Spleen (tissue), 7 donors: ENCODE results near the gene SPEM1.

Source experiments
- CTCF ChIP-seq, 11 experiments: fragments of 200-600 bp in 7 of 11; fragments of 450-650 bp in 4 of 11; sonication (generic) in 4 of 11; IDR thresholded peaks in 8 of 11; conservative IDR thresholded peaks in 3 of 11; 1 replicate in 7 of 11; 2 replicates in 4 of 11; pipeline versions ENCODE4 v1.4.0 to v1.8.0; 2016 to 2021; ENCODE audit warnings: antibody characterized with exemption in 11 of 11, inconsistent platforms in 4 of 11, mild to moderate bottlenecking in 1 of 11
- POLR2AphosphoS5 ChIP-seq, 3 donors: sonication (generic); formaldehyde crosslinking; IDR thresholded peaks; one replicate each; pipeline ENCODE4 v1.5.1; 2017; ENCODE audit warnings: antibody characterized with exemption in 3 of 3
- donor health status: DM: no; HTN: no; CAD: no; lungs with moderate emphysema.
- donor health status: DM: no; HTN: no; CAD: no.
- donor health status: DM: no; HTN: no; CAD: no.

GRCh38 chr17:7421186-7421585 is 1.1 kb downstream of the SPEM1 start:
- TF ChIP-seq POLR2AphosphoS5 (IDR thresholded peaks at IDR 0.05) (no peak), CTCF (IDR thresholded peaks at IDR 0.05 in 8 of 11, conservative IDR thresholded peaks at IDR 0.05 in 3 of 11) (no peak)
